GM12865 (cell line): ENCODE measurements around the gene NUDT4.

Experiments
- DNase-seq: peaks from one replicate; pipeline ENCODE4 v3.0.0; 2010; ENCODE audit warnings: low read depth
- H3K4me3 ChIP-seq: 2 replicates; pipeline ENCODE4 v1.5.1; 2011; ENCODE audit warnings: mild to moderate bottlenecking, low read depth, low read length, control low read depth
- CTCF ChIP-seq: IDR thresholded peaks from 2 replicates; pipeline ENCODE4 v1.5.1; 2011; ENCODE audit warnings: low read length, control low read depth, low read depth, inconsistent platforms; ENCODE audit not compliant: insufficient read depth; ENCODE audit errors: missing control alignments

The NUDT4 gene

GRCh38 chr12:93365616-93366405 is 11.9 kb upstream of the NUDT4 start:
- TF ChIP-seq CTCF, result no peak
- no peak for DNase-seq
- no peak overlapping the region for H3K4me3 ChIP-seq

- no peak for TF ChIP-seq CTCF
- no peak overlapping the region for H3K4me3 ChIP-seq
- DNase-seq, result no peak
These were observed 11.3 kb upstream of the NUDT4 start for GRCh38 chr12:93366422-93366821.

GRCh38 chr12:93368766-93369165 is 9.0 kb upstream of the NUDT4 start:
- no peak for TF ChIP-seq CTCF
- H3K4me3 ChIP-seq, result no peak overlapping the region
- DNase-seq, result no peak

- no peak for TF ChIP-seq CTCF
- no peak for DNase-seq
- H3K4me3 ChIP-seq, result no peak overlapping the region
These were observed 8.2 kb upstream of the NUDT4 start for GRCh38 chr12:93369505-93369904.

GRCh38 chr12:93370947-93371346 is 6.8 kb upstream of the NUDT4 start:
- DNase-seq, result no peak
- no peak overlapping the region for H3K4me3 ChIP-seq
- no peak for TF ChIP-seq CTCF

- no peak for TF ChIP-seq CTCF
- DNase-seq, result peak; percentile 35
- H3K4me3 ChIP-seq, result no peak overlapping the region
These were observed 3.6 kb upstream of the NUDT4 start for GRCh38 chr12:93373961-93374656.
